ENCODE data around the gene WWC2. TPM values are rescaled to one million over a fixed set of nuclear protein-coding genes. Genes with fewer than 3 reads are reported as not detected.

Gene WWC2
- total RNA-seq, 1 experiment from 2014 or later, result 39.1 TPM

DNA sequence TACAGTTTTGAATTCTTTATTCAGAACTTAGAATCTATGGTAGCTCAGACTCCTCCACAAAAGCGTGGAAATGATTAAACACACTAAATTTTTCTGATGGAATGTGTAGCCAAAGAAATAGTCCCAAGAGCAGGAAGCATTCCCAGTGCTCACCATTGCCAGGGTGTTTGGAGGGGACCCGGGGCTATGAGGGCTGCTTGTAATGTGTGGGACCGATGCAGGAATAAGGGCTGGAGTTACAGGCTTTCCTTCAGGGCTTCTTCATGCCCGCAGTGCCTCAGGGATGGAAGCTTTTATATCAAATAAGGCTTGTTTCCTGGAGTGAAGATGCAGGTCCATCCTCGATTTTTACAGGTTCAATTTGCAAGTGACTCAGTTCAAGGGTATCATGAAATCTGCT is 25.8 kb downstream of the WWC2 start:
- TF ChIP-seq ELF1 (IDR thresholded peaks at IDR 0.05; ENCODE audit: borderline replicate concordance, low read depth) (no peak), ZFX (IDR thresholded peaks at IDR 0.05) (no peak), YY1 (IDR thresholded peaks at IDR 0.05; ENCODE audit: extremely low read depth, insufficient replicate concordance, low read depth, low read length) (no peak), SIN3A (IDR thresholded peaks at IDR 0.05; ENCODE audit: low read depth) (no peak), EGR1 (IDR thresholded peaks at IDR 0.05; ENCODE audit: low read depth) (no peak), SP1 (IDR thresholded peaks at IDR 0.05; ENCODE audit: low read depth) (no peak), CEBPB (IDR thresholded peaks at IDR 0.05; ENCODE audit: low read depth) (no peak), POLR2A (IDR thresholded peaks at IDR 0.05; ENCODE audit: borderline replicate concordance, extremely low read depth, insufficient read depth, insufficient read length) (no peak), EZH2phosphoT487 (IDR thresholded peaks at IDR 0.05; ENCODE audit: borderline replicate concordance) (no peak), CBX3 (IDR thresholded peaks at IDR 0.05; ENCODE audit: low read depth) (no peak), SRF (IDR thresholded peaks at IDR 0.05; ENCODE audit: low read depth) (no peak), ZNF274 (IDR thresholded peaks at IDR 0.05; ENCODE audit: low read depth, low read length) (no peak), FOSL1 (IDR thresholded peaks at IDR 0.05; ENCODE audit: low read depth) (no peak)
- TF ChIP-seq, protein P1, sequence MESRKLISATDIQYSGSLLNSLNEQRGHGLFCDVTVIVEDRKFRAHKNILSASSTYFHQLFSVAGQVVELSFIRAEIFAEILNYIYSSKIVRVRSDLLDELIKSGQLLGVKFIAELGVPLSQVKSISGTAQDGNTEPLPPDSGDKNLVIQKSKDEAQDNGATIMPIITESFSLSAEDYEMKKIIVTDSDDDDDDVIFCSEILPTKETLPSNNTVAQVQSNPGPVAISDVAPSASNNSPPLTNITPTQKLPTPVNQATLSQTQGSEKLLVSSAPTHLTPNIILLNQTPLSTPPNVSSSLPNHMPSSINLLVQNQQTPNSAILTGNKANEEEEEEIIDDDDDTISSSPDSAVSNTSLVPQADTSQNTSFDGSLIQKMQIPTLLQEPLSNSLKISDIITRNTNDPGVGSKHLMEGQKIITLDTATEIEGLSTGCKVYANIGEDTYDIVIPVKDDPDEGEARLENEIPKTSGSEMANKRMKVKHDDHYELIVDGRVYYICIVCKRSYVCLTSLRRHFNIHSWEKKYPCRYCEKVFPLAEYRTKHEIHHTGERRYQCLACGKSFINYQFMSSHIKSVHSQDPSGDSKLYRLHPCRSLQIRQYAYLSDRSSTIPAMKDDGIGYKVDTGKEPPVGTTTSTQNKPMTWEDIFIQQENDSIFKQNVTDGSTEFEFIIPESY (IDR thresholded peaks at IDR 0.05; ENCODE audit: extremely low read depth, insufficient replicate concordance, low read length), result no peak
- TF ChIP-seq, protein P2, sequence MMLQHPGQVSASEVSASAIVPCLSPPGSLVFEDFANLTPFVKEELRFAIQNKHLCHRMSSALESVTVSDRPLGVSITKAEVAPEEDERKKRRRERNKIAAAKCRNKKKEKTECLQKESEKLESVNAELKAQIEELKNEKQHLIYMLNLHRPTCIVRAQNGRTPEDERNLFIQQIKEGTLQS (IDR thresholded peaks at IDR 0.05), result no peak
- TF ChIP-seq, protein P3, sequence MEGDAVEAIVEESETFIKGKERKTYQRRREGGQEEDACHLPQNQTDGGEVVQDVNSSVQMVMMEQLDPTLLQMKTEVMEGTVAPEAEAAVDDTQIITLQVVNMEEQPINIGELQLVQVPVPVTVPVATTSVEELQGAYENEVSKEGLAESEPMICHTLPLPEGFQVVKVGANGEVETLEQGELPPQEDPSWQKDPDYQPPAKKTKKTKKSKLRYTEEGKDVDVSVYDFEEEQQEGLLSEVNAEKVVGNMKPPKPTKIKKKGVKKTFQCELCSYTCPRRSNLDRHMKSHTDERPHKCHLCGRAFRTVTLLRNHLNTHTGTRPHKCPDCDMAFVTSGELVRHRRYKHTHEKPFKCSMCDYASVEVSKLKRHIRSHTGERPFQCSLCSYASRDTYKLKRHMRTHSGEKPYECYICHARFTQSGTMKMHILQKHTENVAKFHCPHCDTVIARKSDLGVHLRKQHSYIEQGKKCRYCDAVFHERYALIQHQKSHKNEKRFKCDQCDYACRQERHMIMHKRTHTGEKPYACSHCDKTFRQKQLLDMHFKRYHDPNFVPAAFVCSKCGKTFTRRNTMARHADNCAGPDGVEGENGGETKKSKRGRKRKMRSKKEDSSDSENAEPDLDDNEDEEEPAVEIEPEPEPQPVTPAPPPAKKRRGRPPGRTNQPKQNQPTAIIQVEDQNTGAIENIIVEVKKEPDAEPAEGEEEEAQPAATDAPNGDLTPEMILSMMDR (IDR thresholded peaks at IDR 0.05 in 2 of 3, conservative IDR thresholded peaks at IDR 0.05 in 1 of 3; ENCODE audit: borderline replicate concordance in 1 of 3, insufficient read depth in 1 of 3, low read depth in 2 of 3, low read length in 2 of 3), result no peak
- TF ChIP-seq, protein P4, sequence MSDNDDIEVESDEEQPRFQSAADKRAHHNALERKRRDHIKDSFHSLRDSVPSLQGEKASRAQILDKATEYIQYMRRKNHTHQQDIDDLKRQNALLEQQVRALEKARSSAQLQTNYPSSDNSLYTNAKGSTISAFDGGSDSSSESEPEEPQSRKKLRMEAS (IDR thresholded peaks at IDR 0.05), result no peak
- Histone ChIP-seq H3K9ac (ENCODE audit: low read length) (no peak overlapping the region), H3K27me3 (ENCODE audit: insufficient read depth, low read length) (no peaks in the 10 kb centered on the region), H3K9me2 (ENCODE audit: insufficient read depth) (no peaks in the 10 kb centered on the region), H3K36me3 (ENCODE audit: control insufficient read depth in 1 of 2, insufficient read depth in 2 of 2, low read length in 2 of 2) (no peaks in the 10 kb centered on the region), H3K9me3 (ENCODE audit: control insufficient read depth in 1 of 2, insufficient read depth in 1 of 2, low read depth in 1 of 2, low read length in 2 of 2) (no peaks in the 10 kb centered on the region), H3K79me2 (ENCODE audit: insufficient read depth, low read length) (peaks cover 97% of the 10 kb centered on the region), H4K20me1 (ENCODE audit: insufficient read depth) (peaks cover 24% of the 10 kb centered on the region; the same call in 1 of the 2 replicates), H3K27ac (ENCODE audit: low read depth, low read length) (no peak overlapping the region), H3K4me1 (ENCODE audit: control insufficient read depth in 1 of 2, insufficient read depth in 2 of 2, low read length in 2 of 2) (0 out of 4 replicates have a peak, but pooled peaks cover 0 to 6% of the 10 kb centered on the region in 2 experiments), H2AFZ (ENCODE audit: low read depth, low read length, poor library complexity, severe bottlenecking) (no peak overlapping the region), H3K4me2 (ENCODE audit: low read length) (no peak overlapping the region), H3K4me3 (replicated peaks in 1 of 2; ENCODE audit: low read depth in 1 of 2, low read length in 2 of 2) (no peak overlapping the region)
- RAD21 ChIA-PET (ENCODE audit: low non-redundant PET in 1 of 2, low total read pairs in 2 of 2, uncharacterized antibody in 2 of 2, unreplicated experiment in 2 of 2), result no interaction called here
- CTCF ChIA-PET, result no interaction called here
- POLR2A ChIA-PET, result no interaction called here
- intact Hi-C loops (cut with micrococcal nuclease), result no loop called here
- no peak for DNase-seq (ENCODE audit: low read depth, low spot score)
- BruUV-seq (replicated peaks), result no TSS peak
- no peak for ATAC-seq
